Osteocyte (in vitro differentiated cells): ENCODE data around the gene PPP4C. TPM values are rescaled to one million over a fixed set of nuclear protein-coding genes. Genes with fewer than 3 reads are reported as not detected.
A peak's percentile ranks its signal among the peaks of the same experiment; 100 is the strongest.

Experiments
- DNase-seq: peaks from one replicate; pipeline ENCODE4 v3.0.0; 2021; ENCODE audit warnings: mixed read lengths; ENCODE audit not compliant: unreplicated experiment; ENCODE audit errors: extremely low spot score
- H3K27ac Mint-ChIP-seq: one replicate; pipeline ENCODE4 v1.8.0; 2021; ENCODE audit warnings: mild to moderate bottlenecking, mixed read lengths; ENCODE audit not compliant: unreplicated experiment
- H3K27me3 Mint-ChIP-seq: one replicate; pipeline ENCODE4 v1.8.0; 2021; ENCODE audit warnings: mixed read lengths; ENCODE audit not compliant: unreplicated experiment
- H3K36me3 Mint-ChIP-seq: one replicate; pipeline ENCODE4 v1.8.0; 2021; ENCODE audit warnings: mixed read lengths; ENCODE audit not compliant: unreplicated experiment
- H3K4me1 Mint-ChIP-seq: one replicate; pipeline ENCODE4 v1.8.0; 2021; ENCODE audit warnings: mixed read lengths; ENCODE audit not compliant: unreplicated experiment
- H3K4me3 Mint-ChIP-seq: one replicate; pipeline ENCODE4 v1.8.0; 2021; ENCODE audit warnings: mild to moderate bottlenecking, moderate library complexity, mixed read lengths; ENCODE audit not compliant: unreplicated experiment
- H3K9me3 Mint-ChIP-seq: one replicate; pipeline ENCODE4 v1.8.0; 2021; ENCODE audit warnings: mixed read lengths; ENCODE audit not compliant: unreplicated experiment
- total RNA-seq: library from RNA; stranded (reverse); gene quantifications from 2 replicates; pipeline ENCODE4 v1.2.1, GENCODE V29; 2021
- TF ChIP-seq, protein P1 (sequence below): fragments of 200-600 bp; sonication (generic); IDR thresholded peaks from 2 replicates; pipeline ENCODE4 v1.5.0; 2021; ENCODE audit warnings: antibody characterized with exemption, mild to moderate bottlenecking, moderate library complexity

PPP4C gene
- total RNA-seq, 1 donor from 2014 or later, result 102 TPM

GRCh38 chr16:30096105-30096861, 20.5 kb downstream of the PPP4C start, which contains the start of gene YPEL3:
Gene YPEL3 (minus strand): TSS chr16:30096213. CDS start chr16:30095482, 731 bp downstream.
- H3K4me1 Mint-ChIP-seq, result peaks cover 32% of the 10 kb centered on the region
- H3K27ac Mint-ChIP-seq, result peak within 1 kb of the TSS; percentile 87
- peaks cover 6% of the 10 kb centered on the region for H3K36me3 Mint-ChIP-seq
- no peaks in the 10 kb centered on the region for H3K27me3 Mint-ChIP-seq
- peak within 1 kb of the TSS; percentile 82 for H3K4me3 Mint-ChIP-seq
- peaks cover 6% of the 10 kb centered on the region for H3K9me3 Mint-ChIP-seq
- peak; percentile 97 for DNase-seq
- TF ChIP-seq, protein P1, sequence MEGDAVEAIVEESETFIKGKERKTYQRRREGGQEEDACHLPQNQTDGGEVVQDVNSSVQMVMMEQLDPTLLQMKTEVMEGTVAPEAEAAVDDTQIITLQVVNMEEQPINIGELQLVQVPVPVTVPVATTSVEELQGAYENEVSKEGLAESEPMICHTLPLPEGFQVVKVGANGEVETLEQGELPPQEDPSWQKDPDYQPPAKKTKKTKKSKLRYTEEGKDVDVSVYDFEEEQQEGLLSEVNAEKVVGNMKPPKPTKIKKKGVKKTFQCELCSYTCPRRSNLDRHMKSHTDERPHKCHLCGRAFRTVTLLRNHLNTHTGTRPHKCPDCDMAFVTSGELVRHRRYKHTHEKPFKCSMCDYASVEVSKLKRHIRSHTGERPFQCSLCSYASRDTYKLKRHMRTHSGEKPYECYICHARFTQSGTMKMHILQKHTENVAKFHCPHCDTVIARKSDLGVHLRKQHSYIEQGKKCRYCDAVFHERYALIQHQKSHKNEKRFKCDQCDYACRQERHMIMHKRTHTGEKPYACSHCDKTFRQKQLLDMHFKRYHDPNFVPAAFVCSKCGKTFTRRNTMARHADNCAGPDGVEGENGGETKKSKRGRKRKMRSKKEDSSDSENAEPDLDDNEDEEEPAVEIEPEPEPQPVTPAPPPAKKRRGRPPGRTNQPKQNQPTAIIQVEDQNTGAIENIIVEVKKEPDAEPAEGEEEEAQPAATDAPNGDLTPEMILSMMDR, result no peak

GRCh38 chr16:30096862-30097563, 21.2 kb downstream of the PPP4C start:
- TF ChIP-seq, protein P1, result no peak
- no peak for DNase-seq
- peaks cover 6% of the 10 kb centered on the region for H3K9me3 Mint-ChIP-seq
- H3K4me3 Mint-ChIP-seq, result peak overlapping the region; percentile 68
- no peaks in the 10 kb centered on the region for H3K27me3 Mint-ChIP-seq
- H3K36me3 Mint-ChIP-seq, result peaks cover 6% of the 10 kb centered on the region
- H3K4me1 Mint-ChIP-seq, result peaks cover 25% of the 10 kb centered on the region
- peak overlapping the region; percentile 86 for H3K27ac Mint-ChIP-seq

DNA sequence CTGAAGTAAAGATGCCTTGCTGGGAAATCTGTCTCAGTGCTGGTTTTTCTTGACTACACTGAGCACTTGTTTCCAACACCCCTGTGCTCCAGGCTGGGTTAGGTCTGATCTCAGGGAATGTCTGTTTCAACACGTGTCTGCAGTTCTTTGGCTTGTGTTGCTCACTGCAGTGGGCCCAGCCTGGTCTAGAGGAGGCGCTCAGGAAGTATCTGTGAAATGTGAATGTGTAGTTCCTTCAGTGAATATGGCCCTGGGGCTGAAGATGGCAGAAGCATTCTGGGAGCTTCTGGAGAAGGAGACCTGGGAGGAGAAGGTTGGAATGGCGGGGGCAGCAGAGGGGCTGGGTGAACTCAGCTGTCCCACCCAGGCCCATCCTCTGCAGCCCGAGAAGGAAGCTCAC, 28.3 kb downstream of the PPP4C start:
- Mint-ChIP-seq H3K4me3 (no peak overlapping the region), H3K27me3 (no peaks in the 10 kb centered on the region), H3K27ac (no peak overlapping the region), H3K4me1 (no peaks in the 10 kb centered on the region), H3K9me3 (no peaks in the 10 kb centered on the region), H3K36me3 (peaks cover 14% of the 10 kb centered on the region)
- no peak for DNase-seq
- TF ChIP-seq, protein P1, result no peak

DNA sequence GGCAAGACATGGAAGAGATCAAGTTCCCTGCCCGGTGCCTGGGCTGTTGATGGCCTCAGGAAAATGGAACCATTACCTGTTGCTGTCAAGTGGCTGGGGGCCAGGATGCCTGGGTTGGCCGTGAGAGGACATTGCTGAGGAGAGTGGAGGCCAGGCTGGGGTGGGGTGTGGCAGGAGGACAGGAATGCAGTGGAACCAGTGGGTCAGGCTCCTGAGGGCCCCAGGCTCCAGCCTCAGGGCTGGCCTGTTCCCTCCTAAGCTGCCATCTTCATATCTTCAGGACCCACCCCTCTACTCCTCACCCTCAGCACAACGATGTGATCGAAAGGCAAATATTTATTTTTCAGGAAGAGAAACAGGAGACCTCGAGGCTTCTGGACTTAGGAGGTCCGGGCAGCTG, 28.7 kb downstream of the PPP4C start:
- TF ChIP-seq, protein P1, result no peak
- H3K27ac Mint-ChIP-seq, result no peak overlapping the region
- DNase-seq, result no peak
- H3K36me3 Mint-ChIP-seq, result peaks cover 14% of the 10 kb centered on the region
- H3K9me3 Mint-ChIP-seq, result no peaks in the 10 kb centered on the region
- H3K4me3 Mint-ChIP-seq, result no peak overlapping the region
- H3K4me1 Mint-ChIP-seq, result no peaks in the 10 kb centered on the region
- H3K27me3 Mint-ChIP-seq, result no peaks in the 10 kb centered on the region
